GM23338 (cell line): ENCODE results near the gene ANKRD40.

Source experiments
- CTCF ChIP-seq, 2 experiments: fragments of 200-600 bp in 1 of 2; sonication (generic) in 1 of 2; conservative IDR thresholded peaks; 2 replicates each; pipeline versions ENCODE4 v1.5.1 to v1.6.1; 2016 to 2017; ENCODE audit warnings: antibody characterized with exemption in 2 of 2, low read depth in 2 of 2, mild to moderate bottlenecking in 2 of 2, moderate library complexity in 1 of 2
- EZH2 ChIP-seq: fragments of 200-600 bp; sonication (generic); IDR thresholded peaks from one replicate; pipeline ENCODE4 v1.8.0; 2017; ENCODE audit warnings: antibody characterized with exemption, mild to moderate bottlenecking, low read depth; ENCODE audit not compliant: unreplicated experiment
- REST ChIP-seq: IDR thresholded peaks from one replicate; pipeline ENCODE4 v1.6.1; 2018; ENCODE audit warnings: antibody characterized with exemption; ENCODE audit not compliant: unreplicated experiment

GRCh38 chr17:50689251-50689650 is 18.5 kb downstream of the ANKRD40 start:
- TF ChIP-seq EZH2 (no peak), REST (no peak), CTCF (conservative IDR thresholded peaks at IDR 0.05; ENCODE audit: low read depth in 2 of 2) (no peak)
